ENCODE measurements around the gene WNT7B.

Gene WNT7B

DNA sequence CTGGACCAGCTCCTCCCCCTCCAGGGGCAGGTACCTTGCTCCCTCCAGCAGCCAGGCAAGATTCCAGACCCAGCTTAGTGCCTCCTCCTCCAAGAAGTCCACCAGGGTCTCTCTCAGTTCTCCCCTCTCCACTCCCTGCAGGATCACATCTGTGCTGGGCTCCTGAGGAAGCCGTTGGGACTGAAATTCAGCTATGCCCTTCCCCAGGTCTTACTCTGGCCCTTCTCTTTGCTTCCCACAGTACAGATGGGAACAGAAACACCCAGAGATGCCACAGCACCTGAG lies 14.6 kb downstream of the WNT7B start:
- DNase-seq (ENCODE audit: low spot score): no peak
- Histone ChIP-seq H3K36me3 (ENCODE audit: low read depth) (no peaks in the 10 kb centered on the region), H3K9me3 (ENCODE audit: severe bottlenecking) (no peaks in the 10 kb centered on the region), H3K27ac (ENCODE audit: poor library complexity, severe bottlenecking) (no peak overlapping the region), H3K4me3 (ENCODE audit: severe bottlenecking) (no peak overlapping the region), H3K4me1 (ENCODE audit: insufficient read depth, poor library complexity, severe bottlenecking) (no peaks in the 10 kb centered on the region), H3K27me3 (ENCODE audit: insufficient read depth, poor library complexity, severe bottlenecking) (no peaks in the 10 kb centered on the region)
- ATAC-seq (ENCODE audit: low read depth): no peak
- TF ChIP-seq, protein P1, sequence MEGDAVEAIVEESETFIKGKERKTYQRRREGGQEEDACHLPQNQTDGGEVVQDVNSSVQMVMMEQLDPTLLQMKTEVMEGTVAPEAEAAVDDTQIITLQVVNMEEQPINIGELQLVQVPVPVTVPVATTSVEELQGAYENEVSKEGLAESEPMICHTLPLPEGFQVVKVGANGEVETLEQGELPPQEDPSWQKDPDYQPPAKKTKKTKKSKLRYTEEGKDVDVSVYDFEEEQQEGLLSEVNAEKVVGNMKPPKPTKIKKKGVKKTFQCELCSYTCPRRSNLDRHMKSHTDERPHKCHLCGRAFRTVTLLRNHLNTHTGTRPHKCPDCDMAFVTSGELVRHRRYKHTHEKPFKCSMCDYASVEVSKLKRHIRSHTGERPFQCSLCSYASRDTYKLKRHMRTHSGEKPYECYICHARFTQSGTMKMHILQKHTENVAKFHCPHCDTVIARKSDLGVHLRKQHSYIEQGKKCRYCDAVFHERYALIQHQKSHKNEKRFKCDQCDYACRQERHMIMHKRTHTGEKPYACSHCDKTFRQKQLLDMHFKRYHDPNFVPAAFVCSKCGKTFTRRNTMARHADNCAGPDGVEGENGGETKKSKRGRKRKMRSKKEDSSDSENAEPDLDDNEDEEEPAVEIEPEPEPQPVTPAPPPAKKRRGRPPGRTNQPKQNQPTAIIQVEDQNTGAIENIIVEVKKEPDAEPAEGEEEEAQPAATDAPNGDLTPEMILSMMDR (IDR thresholded peaks at IDR 0.05; ENCODE audit: poor library complexity, severe bottlenecking): no peak

DNA sequence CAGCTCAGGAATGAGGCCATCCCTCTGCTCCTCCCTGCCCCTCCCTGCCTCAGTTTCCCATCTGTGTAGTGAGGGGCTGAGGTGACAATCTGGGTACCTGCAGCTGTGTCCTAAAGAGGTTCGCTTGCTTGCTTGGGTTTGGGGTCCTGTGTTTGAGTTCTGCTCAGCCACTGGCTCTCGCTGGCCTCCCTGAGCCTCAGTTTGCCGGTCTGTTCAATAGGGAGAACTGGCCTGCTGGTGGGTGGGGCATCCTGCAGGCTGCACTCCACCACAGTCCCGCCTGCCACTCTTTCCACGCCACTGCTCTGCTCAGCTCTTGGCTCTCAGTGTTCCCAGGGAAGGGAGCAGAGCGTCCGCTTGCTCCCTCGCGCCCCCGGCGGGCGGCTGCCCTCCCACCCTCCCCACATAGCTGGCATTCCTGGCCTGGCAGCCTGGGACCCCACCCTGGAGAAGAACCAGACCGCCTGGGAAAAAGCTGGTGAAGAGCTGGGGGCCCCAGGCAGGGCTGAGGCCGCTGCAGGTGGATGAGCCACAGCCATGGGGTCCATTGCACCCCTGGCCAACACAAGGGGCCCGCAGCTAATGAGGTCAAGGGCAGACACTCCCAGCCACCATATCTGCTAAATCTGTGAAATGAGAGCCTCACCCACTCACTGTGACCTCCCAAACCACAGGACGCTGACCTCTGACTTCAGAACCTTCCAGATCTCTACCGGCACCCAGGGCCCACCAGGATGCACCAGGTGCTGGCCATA lies 15.1 kb downstream of the WNT7B start:
- DNase-seq (ENCODE audit: low spot score) (no peak), ATAC-seq (ENCODE audit: low read depth) (no peak)
- no peaks in the 10 kb centered on the region for H3K27me3 ChIP-seq (ENCODE audit: insufficient read depth, poor library complexity, severe bottlenecking)
- TF ChIP-seq, protein P1 (IDR thresholded peaks at IDR 0.05; ENCODE audit: poor library complexity, severe bottlenecking): no peak
- H3K27ac ChIP-seq (ENCODE audit: poor library complexity, severe bottlenecking): no peak overlapping the region
- no peak overlapping the region for H3K4me3 ChIP-seq (ENCODE audit: severe bottlenecking)
- no peaks in the 10 kb centered on the region for H3K36me3 ChIP-seq (ENCODE audit: low read depth)
- no peaks in the 10 kb centered on the region for H3K9me3 ChIP-seq (ENCODE audit: severe bottlenecking)
- no peaks in the 10 kb centered on the region for H3K4me1 ChIP-seq (ENCODE audit: insufficient read depth, poor library complexity, severe bottlenecking)

- H3K4me3 ChIP-seq (ENCODE audit: severe bottlenecking): no peak overlapping the region
- no peaks in the 10 kb centered on the region for H3K36me3 ChIP-seq (ENCODE audit: low read depth)
- no peaks in the 10 kb centered on the region for H3K27me3 ChIP-seq (ENCODE audit: insufficient read depth, poor library complexity, severe bottlenecking)
- no peaks in the 10 kb centered on the region for H3K9me3 ChIP-seq (ENCODE audit: severe bottlenecking)
- H3K27ac ChIP-seq (ENCODE audit: poor library complexity, severe bottlenecking): no peak overlapping the region
- no peak for ATAC-seq (ENCODE audit: low read depth)
- no peaks in the 10 kb centered on the region for H3K4me1 ChIP-seq (ENCODE audit: insufficient read depth, poor library complexity, severe bottlenecking)
- DNase-seq (ENCODE audit: low spot score): no peak
- TF ChIP-seq, protein P1 (IDR thresholded peaks at IDR 0.05; ENCODE audit: poor library complexity, severe bottlenecking): no peak
Measured at GRCh38 chr22:45960477-45961386, 16.2 kb downstream of the WNT7B start.

DNA sequence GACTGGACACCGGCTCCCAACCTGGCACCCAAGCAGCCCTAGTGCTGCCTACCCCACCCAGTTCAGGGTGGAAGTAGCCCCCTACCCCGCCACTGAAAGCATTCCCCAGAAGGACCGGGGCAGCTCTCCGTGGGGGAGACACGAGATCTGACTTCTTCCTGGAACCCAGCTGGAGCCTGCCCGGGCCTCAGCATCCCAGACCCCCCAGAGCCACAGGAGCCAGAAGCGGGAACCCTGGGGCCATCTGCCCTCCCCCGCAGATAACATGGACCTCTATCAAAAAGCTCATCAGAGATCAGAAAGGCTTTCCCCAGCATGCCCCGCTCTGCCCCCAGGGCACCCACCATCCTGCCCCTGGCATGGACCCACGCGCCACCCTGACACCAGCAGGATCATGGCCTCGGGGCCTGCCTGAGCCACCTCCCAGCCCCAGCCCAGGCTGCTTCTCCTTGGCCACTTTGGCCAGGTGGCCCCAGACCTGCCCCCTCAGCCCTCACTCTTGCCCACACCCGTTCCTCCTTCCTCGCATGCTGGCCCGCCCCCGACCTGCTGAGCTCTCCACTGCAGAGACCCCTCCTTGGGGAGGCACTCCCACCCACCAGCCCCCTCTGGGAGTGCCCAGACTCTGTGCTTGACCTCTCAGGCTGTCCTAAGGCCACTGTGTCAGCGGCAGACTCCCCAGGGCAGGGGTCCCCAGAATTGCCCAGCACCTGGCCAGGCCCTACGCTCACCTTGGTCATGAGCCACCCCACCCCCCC lies 17.1 kb downstream of the WNT7B start:
- no peaks in the 10 kb centered on the region for H3K9me3 ChIP-seq (ENCODE audit: severe bottlenecking)
- H3K36me3 ChIP-seq (ENCODE audit: low read depth): no peaks in the 10 kb centered on the region
- ATAC-seq (ENCODE audit: low read depth): no peak
- no peaks in the 10 kb centered on the region for H3K27me3 ChIP-seq (ENCODE audit: insufficient read depth, poor library complexity, severe bottlenecking)
- no peak for DNase-seq (ENCODE audit: low spot score)
- H3K4me1 ChIP-seq (ENCODE audit: insufficient read depth, poor library complexity, severe bottlenecking): no peaks in the 10 kb centered on the region
- no peak overlapping the region for H3K27ac ChIP-seq (ENCODE audit: poor library complexity, severe bottlenecking)
- no peak overlapping the region for H3K4me3 ChIP-seq (ENCODE audit: severe bottlenecking)
- TF ChIP-seq, protein P1 (IDR thresholded peaks at IDR 0.05; ENCODE audit: poor library complexity, severe bottlenecking): no peak
